Vagina (tissue), 2 donors: ENCODE measurements around the gene LDLRAD4. TPM values are rescaled to one million over a fixed set of nuclear protein-coding genes. Genes with fewer than 3 reads are reported as not detected.

Source experiments
- DNase-seq, 2 donors: peaks; one replicate each; pipeline ENCODE4 v3.0.0-alpha.2; 2017; ENCODE audit errors: extremely low spot score in 2 of 2
- H3K27ac ChIP-seq: fragments of 200-600 bp; sonication (generic); one replicate; pipeline ENCODE4 v1.5.1; 2019
- H3K27me3 ChIP-seq: fragments of 200-600 bp; sonication (generic); one replicate; pipeline ENCODE4 v1.5.1; 2019
- H3K36me3 ChIP-seq, 2 donors: fragments of 200-600 bp; sonication (generic); one replicate each; pipeline ENCODE4 v1.5.1; 2017 to 2019
- H3K4me1 ChIP-seq: fragments of 200-600 bp; sonication (generic); one replicate; pipeline ENCODE4 v1.5.1; 2019
- H3K4me3 ChIP-seq, 2 donors: fragments of 200-600 bp; sonication (generic); 1 replicate in 1 of 2; 2 replicates in 1 of 2; pipeline ENCODE4 v1.5.1; 2016 to 2019
- H3K9me3 ChIP-seq: fragments of 200-600 bp; sonication (generic); one replicate; pipeline ENCODE4 v1.5.1; 2019
- CTCF ChIP-seq, 3 experiments: fragments of 450-650 bp in 2 of 3; fragments of 200-600 bp in 1 of 3; sonication (generic) in 1 of 3; IDR thresholded peaks; one replicate each; pipeline ENCODE4 v1.5.1; 2017 to 2019; ENCODE audit warnings: antibody characterized with exemption in 3 of 3, mild to moderate bottlenecking in 2 of 3, moderate library complexity in 2 of 3
- POLR2A ChIP-seq, 2 donors: fragments of 450-650 bp; IDR thresholded peaks; one replicate each; pipeline ENCODE4 v1.6.1; 2017; ENCODE audit warnings: antibody characterized with exemption in 2 of 2, mild to moderate bottlenecking in 2 of 2, moderate library complexity in 2 of 2
- POLR2AphosphoS5 ChIP-seq, 2 donors: sonication (generic); formaldehyde crosslinking; IDR thresholded peaks; one replicate each; pipeline ENCODE4 v1.9.0; 2017; ENCODE audit warnings: antibody characterized with exemption in 2 of 2, mild to moderate bottlenecking in 2 of 2, low read depth in 1 of 2; ENCODE audit not compliant: insufficient read depth in 1 of 2
- intact Hi-C: fragments of 100-400 bp; cut with DNase I; formaldehyde crosslinking; loops from one replicate; pipeline ENCODE4 v1.15.1; 2023
- total RNA-seq: library from RNA; depleted of rRNA; stranded (reverse); fragments of >200 nt; gene quantifications from one replicate; pipeline ENCODE4 v1.2.3, GENCODE V29; 2016

Gene LDLRAD4
- total RNA-seq, 1 donor from 2014 or later: 24.3 TPM

GRCh38 chr18:13440277-13441248, 222.0 kb downstream of the LDLRAD4 start:
- Histone ChIP-seq H3K36me3 (no peaks in the 10 kb centered on the region), H3K9me3 (no peaks in the 10 kb centered on the region), H3K4me3 (no peak overlapping the region), H3K27ac (no peak overlapping the region), H3K27me3 (no peaks in the 10 kb centered on the region), H3K4me1 (peaks cover 18% of the 10 kb centered on the region)
- intact Hi-C loops: no loop called here
- DNase-seq: no peak
- no peak for TF ChIP-seq POLR2AphosphoS5 (IDR thresholded peaks at IDR 0.05; ENCODE audit: insufficient read depth in 1 of 2, low read depth in 1 of 2)
- TF ChIP-seq CTCF (IDR thresholded peaks at IDR 0.05): no peak
- no peak for TF ChIP-seq POLR2A (IDR thresholded peaks at IDR 0.05)

DNA sequence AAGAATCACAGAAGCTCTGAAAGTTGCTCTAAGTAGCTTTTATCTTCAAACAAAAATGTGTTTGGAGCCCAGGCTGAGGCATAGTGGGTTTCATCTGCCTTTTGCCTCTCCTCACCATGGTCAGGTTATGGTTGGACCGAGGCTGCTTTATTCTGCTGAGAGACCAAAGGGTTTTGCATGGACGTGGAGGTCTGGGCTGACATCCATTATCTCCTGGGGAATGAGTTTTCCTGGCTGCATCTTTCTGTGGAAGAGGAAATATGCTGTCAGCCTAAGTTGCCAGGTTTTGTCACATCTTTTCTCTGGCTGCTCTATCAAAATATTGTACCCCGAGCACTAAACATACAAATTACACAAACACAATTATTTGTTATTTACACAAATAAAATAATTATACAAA, 223.2 kb downstream of the LDLRAD4 start:
- Histone ChIP-seq H3K36me3 (no peaks in the 10 kb centered on the region), H3K27ac (no peak overlapping the region), H3K9me3 (no peaks in the 10 kb centered on the region), H3K27me3 (no peaks in the 10 kb centered on the region), H3K4me1 (peaks cover 13% of the 10 kb centered on the region), H3K4me3 (no peak overlapping the region)
- no peak for DNase-seq
- intact Hi-C loops: no loop called here
- TF ChIP-seq CTCF (IDR thresholded peaks at IDR 0.05): no peak
- no peak for TF ChIP-seq POLR2AphosphoS5 (IDR thresholded peaks at IDR 0.05; ENCODE audit: insufficient read depth in 1 of 2, low read depth in 1 of 2)
- no peak for TF ChIP-seq POLR2A (IDR thresholded peaks at IDR 0.05)

- H3K9me3 ChIP-seq: no peaks in the 10 kb centered on the region
- no peaks in the 10 kb centered on the region for H3K36me3 ChIP-seq
- DNase-seq: no peak
- H3K27ac ChIP-seq: no peak overlapping the region
- H3K27me3 ChIP-seq: no peaks in the 10 kb centered on the region
- intact Hi-C loops: no loop called here
- H3K4me3 ChIP-seq: no peak overlapping the region
- peaks cover 9% of the 10 kb centered on the region for H3K4me1 ChIP-seq
- no peak for TF ChIP-seq POLR2A (IDR thresholded peaks at IDR 0.05)
- TF ChIP-seq CTCF (IDR thresholded peaks at IDR 0.05): no peak
- no peak for TF ChIP-seq POLR2AphosphoS5 (IDR thresholded peaks at IDR 0.05; ENCODE audit: insufficient read depth in 1 of 2, low read depth in 1 of 2)
These were observed 223.9 kb downstream of the LDLRAD4 start for GRCh38 chr18:13442451-13442850.

DNA sequence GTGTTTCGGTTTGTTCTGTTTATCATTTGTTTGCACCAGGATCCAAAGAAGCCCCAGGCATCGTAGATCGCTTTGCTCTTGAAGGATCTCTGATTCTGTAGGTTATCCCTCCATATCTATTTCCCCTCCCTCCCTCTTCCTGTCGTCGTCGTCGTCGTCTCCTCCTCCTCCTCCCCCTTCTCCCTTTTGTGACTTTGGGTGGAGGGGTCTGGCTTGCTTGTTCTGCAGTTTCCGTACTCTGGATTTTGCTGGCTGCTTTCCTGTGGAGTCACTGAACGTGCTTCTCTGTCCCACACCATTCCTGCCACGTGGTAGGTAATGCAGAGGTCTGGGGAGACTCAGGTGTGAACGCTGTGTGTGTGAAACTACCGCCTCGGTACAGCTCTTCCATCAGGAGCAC, 225.0 kb downstream of the LDLRAD4 start:
- H3K27ac ChIP-seq: no peak overlapping the region
- no peaks in the 10 kb centered on the region for H3K36me3 ChIP-seq
- no peak for DNase-seq
- no peaks in the 10 kb centered on the region for H3K9me3 ChIP-seq
- H3K4me1 ChIP-seq: peaks cover 15% of the 10 kb centered on the region
- H3K4me3 ChIP-seq: no peak overlapping the region
- no peaks in the 10 kb centered on the region for H3K27me3 ChIP-seq
- intact Hi-C loops: no loop called here
- TF ChIP-seq POLR2A (IDR thresholded peaks at IDR 0.05): no peak
- no peak for TF ChIP-seq POLR2AphosphoS5 (IDR thresholded peaks at IDR 0.05; ENCODE audit: insufficient read depth in 1 of 2, low read depth in 1 of 2)

- intact Hi-C loops: no loop called here
- Histone ChIP-seq H3K36me3 (no peaks in the 10 kb centered on the region), H3K9me3 (no peaks in the 10 kb centered on the region), H3K27me3 (no peaks in the 10 kb centered on the region), H3K27ac (no peak overlapping the region), H3K4me1 (peaks cover 15% of the 10 kb centered on the region), H3K4me3 (no peak overlapping the region)
- no peak for DNase-seq
- TF ChIP-seq CTCF (IDR thresholded peaks at IDR 0.05) (no peak), POLR2A (IDR thresholded peaks at IDR 0.05) (no peak), POLR2AphosphoS5 (IDR thresholded peaks at IDR 0.05; ENCODE audit: insufficient read depth in 1 of 2, low read depth in 1 of 2) (no peak)
These were observed 226.1 kb downstream of the LDLRAD4 start for GRCh38 chr18:13444430-13445240.
